GM19463 (cell line): ENCODE results near the gene HOXC5.

Experiments used
- ATAC-seq: cut with Tn5 transposase; IDR thresholded peaks from one replicate; pipeline ENCODE4 v1.9.1; 2021; ENCODE audit warnings: mild to moderate bottlenecking, moderate library complexity; ENCODE audit not compliant: unreplicated experiment

HOXC5 gene

DNA sequence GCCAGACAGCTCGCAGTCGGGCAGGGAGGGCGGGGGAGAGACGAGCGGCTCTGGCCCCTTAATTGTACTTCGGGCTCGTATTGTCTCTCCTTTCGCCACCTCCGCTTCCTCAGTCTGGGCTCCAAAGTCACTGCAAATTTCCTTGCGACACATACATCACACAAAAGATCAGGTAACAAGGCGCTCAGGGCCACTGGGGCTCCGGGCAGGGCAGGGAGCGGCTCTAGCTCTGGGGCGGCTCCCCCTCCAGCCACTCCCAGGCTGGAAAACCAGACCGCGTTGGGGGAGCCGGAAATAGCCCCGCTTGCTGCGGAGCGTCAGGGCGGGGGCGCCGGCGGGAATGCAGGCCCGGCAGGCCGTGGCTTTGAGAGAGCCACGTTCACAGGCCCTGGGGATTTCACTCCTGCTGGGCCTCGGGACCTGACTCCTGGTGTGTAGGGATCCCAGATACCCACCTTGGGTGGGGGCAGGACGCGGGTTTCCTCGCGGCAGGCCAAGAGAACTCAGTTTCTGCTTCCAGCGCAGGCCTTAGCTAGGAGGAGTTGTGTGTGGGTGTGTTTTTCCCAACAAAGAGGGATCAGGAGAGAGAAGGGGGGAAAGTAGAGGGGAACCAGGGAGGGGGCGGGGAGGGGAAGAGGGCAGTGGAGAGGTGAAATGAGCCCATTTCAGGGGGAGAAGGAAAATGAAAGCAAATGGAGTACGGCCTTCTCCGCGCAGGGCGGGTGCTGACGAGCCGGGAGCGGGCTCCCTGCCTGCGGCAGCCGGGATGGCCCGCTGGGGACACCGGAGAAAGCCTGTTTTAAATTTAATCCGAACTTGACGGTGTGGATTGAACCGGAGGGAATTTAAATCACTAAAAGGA is 37.2 kb upstream of the HOXC5 start:
- no peak for ATAC-seq

- ATAC-seq = no peak
Measured at GRCh38 chr12:53996240-53997203, 36.3 kb upstream of the HOXC5 start.

GRCh38 chr12:53997204-53998109 is 35.4 kb upstream of the HOXC5 start:
- no peak for ATAC-seq

GRCh38 chr12:53998110-53998899 is 34.5 kb upstream of the HOXC5 start:
- ATAC-seq = no peak

GRCh38 chr12:53998900-53999236 is 34.0 kb upstream of the HOXC5 start:
- no peak for ATAC-seq

DNA sequence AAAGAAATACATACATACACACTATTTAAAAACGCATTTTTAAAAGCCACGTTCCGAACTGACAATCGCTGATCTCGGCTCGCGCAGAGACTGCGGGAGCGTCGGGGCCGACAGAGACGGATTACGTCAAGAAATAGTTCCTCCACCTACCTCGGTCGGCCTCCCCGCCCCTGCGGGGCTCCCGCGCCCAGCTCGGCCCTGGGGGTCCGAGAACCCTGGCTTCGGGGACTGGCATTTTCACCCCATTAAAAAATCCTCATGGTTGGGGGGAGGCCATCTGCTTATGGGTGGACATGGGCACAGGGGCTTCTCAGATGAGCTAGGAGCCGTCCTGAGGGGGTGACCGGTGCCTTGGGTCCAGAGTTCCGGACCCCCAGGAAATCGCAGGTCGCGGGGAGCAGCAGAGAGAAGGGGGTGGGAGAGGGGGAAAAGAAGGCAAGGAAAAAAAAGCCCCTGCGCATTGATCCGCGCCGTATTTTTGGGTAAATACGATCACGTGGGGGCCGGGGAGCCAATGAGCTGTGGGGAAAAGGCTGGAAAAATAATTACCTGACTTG is 33.2 kb upstream of the HOXC5 start:
- no peak for ATAC-seq

- no peak for ATAC-seq
Measured at GRCh38 chr12:54000116-54001114, 32.4 kb upstream of the HOXC5 start, which contains the start of gene HOXC9. Gene HOXC9, plus strand, starts transcription at chr12:54000161. Its CDS starts 28 bp downstream, at chr12:54000189.

DNA sequence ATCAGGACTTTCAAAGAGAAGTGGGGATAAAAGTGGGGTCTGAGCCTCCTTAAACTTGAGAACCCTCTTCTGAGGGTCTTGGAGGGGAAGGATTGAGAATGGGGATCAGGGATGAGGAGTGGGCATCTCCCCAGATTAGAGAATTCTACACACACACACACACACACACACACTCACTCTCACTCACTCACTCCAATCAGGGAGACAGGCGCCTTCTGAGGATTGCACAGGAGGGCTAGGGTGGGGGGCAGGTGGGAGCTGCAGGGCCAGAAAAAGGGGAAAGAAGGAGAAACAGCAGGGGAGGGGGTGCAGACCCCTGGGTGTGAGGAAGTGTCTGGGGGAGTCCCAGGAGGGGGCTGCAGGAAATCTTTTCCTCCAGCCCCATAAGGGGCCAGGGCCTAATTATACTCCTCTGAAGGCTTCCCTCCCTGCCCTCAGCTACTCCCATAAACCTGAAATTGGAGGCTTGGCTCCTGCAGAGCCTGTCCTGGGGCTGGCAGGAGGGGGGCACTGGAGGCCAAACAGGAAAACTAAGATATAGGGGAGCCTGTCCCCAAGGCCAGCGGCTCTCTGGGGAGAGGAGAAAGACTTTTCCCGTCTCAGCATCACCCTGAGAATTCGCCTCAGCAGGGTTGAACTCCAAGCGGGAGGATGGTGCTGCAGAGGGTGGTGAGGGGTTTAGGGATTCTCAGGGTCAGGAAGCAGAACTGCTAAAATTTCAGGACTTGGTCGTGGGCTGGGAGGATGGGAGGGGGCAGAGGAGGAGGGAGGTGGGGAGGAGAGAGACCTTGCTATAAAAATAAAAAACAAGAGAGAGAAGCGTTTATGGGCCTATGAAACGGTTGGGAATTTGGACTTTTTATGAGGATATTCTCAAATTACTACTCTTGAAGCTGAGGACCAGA is 31.3 kb upstream of the HOXC5 start:
- no peak for ATAC-seq

- ATAC-seq = no peak
Measured at GRCh38 chr12:54002278-54002914, 30.5 kb upstream of the HOXC5 start.

DNA sequence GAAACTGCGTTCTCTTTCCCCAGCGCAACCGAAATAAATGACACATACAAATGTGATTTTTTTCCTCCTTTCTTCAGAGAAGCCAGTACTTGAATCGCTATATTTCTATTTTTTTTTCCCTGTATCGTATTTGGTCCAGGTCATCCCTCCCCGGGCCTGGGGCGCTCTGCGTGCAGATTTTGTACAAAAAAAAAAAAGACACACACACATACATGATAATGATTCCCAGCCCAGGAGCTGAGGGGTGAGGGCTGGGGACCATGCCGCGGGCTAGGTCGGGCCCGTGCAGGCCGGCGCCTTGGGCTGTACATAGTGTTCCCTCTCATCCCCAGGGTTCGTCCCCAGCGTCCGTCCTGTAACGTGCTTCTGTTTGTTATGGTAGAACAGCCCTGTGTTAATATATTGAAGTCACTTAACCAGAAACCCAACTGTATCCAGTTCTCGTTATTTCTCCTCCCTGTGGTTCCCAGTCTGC is 29.9 kb upstream of the HOXC5 start:
- ATAC-seq = no peak

- ATAC-seq = no peak
Measured at GRCh38 chr12:54003625-54004024, 29.2 kb upstream of the HOXC5 start.

DNA sequence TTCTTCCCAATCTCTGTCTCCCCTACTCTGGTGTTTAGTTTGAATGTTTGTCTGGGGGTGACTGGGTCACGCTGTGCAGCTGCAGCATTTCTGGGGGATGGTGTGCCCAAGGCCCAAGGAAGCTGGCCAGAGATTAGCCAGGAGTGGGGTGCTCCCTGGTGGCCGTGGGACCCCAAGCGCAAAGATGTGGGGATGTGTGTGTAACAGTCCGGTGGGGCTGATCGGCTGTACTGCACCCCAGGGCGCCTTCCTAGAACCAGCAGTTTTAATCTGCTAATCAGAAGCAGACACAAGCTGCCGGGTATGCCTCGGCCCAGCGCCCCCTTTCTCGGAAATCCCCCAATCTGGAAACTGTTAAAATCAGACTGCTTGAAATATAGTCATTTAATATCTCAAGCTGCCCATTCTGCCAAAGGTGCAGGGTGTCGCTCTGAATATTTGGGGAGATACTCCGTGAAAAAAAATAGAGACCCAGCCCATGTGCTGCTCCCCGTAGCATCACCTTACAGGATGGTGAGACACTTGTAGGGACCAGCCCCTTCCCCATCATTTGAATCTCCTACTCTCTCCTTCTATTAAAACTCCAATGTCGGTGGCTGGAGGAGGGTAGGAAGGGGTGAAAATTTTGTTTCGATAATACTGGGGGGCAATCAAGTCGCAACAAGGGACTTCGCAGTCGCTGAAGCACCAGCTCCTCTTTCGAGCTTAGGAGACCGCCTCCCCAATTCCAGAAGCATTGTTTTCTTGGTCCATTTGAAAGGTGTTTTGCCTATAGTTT is 28.6 kb upstream of the HOXC5 start:
- ATAC-seq = no peak

GRCh38 chr12:54004841-54005530 is 27.9 kb upstream of the HOXC5 start:
- ATAC-seq = no peak

DNA sequence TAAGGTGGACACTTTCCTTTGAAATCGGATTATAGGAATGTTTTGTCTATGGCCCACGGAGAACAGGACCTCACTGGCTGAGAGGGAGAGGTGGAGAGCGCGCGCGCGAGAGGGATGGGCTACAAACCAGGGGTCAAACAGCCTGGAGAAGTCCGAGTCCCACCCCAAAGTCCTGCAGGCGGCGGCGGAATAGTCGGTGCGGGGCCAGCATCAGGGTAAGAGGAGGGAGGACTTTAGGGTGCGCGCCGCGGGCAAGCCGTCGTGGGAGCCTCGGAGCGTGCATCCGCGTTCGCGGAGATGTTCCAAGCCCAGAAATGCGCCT is 27.4 kb upstream of the HOXC5 start:
- no peak for ATAC-seq

DNA sequence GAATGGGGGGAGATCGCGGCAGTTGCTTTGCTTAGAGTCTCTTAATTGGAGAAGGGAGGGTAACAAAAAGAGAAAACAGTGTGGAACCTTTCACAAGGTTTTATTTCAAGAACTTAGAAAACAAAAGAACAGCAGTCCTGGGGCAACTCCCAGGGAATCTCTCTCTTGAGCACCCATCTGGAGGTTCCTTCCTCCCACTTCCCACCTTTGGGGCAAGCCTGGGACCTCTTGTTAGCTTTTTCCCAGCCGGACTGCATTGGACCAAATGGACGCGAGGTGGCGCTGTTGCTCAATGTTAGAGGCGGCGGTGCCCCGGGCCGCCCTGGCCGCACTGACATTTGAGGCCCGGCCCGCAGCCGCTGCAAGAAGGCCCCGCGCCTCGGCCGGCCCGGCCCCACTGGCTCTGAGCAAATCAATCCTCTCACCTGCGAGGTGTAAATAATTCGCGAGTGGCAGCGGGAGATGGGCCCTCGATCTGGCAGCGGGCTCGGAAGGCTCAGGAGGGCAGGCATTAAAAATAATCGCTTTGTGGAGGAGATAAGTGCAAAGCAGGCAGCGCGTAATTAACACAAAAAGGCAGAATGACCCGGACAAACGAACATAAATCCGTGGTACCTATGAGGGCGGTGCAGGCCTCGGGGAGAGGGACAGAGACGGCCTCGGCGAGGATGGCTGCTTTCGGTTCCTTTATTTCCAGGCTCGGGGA is 26.8 kb upstream of the HOXC5 start:
- peak; percentile 63 for ATAC-seq
